Suprapubic skin (tissue), 4 donors: Measurements from ENCODE around the gene TREH. TPM values are rescaled to one million over a fixed set of nuclear protein-coding genes. Genes with fewer than 3 reads are reported as not detected.

ENCODE experiments used
- DNase-seq, 2 donors: peaks; one replicate each; pipeline ENCODE4 v3.0.0-alpha.2; 2019; ENCODE audit warnings: low spot score in 2 of 2
- H3K27ac ChIP-seq: fragments of 200-600 bp; sonication (generic); one replicate; pipeline ENCODE4 v1.5.1; 2019
- H3K27me3 ChIP-seq: fragments of 200-600 bp; sonication (generic); one replicate; pipeline ENCODE4 v1.5.1; 2019
- H3K36me3 ChIP-seq: fragments of 200-600 bp; sonication (generic); one replicate; pipeline ENCODE4 v1.5.1; 2019
- H3K4me1 ChIP-seq: fragments of 200-600 bp; sonication (generic); one replicate; pipeline ENCODE4 v1.5.1; 2019
- H3K4me3 ChIP-seq: fragments of 200-600 bp; sonication (generic); one replicate; pipeline ENCODE4 v1.5.1; 2019; ENCODE audit warnings: mild to moderate bottlenecking
- H3K9me3 ChIP-seq: fragments of 200-600 bp; sonication (generic); one replicate; pipeline ENCODE4 v1.5.1; 2019
- EP300 ChIP-seq: sonication (generic); formaldehyde crosslinking; IDR thresholded peaks from one replicate; pipeline ENCODE4 v1.6.1; 2017; ENCODE audit warnings: antibody characterized with exemption
- POLR2A ChIP-seq, 2 donors: fragments of 450-650 bp; IDR thresholded peaks; one replicate each; pipeline ENCODE4 v1.6.1; 2017; ENCODE audit warnings: antibody characterized with exemption in 2 of 2, mild to moderate bottlenecking in 2 of 2, moderate library complexity in 2 of 2
- POLR2AphosphoS5 ChIP-seq, 3 donors: sonication (generic); formaldehyde crosslinking; IDR thresholded peaks; one replicate each; pipeline ENCODE4 v1.6.1; 2017; ENCODE audit warnings: antibody characterized with exemption in 3 of 3
- WGBS: methylation state at CpG from one replicate; pipeline ENCODE4 v1.1.5; 2018; 5-methylcytosine and 5-hydroxymethylcytosine counted together
- total RNA-seq, 4 donors: library from RNA; depleted of rRNA; stranded (reverse); fragments of >200 nt; gene quantifications; one replicate each; pipeline ENCODE4 v1.1.0, GENCODE V29; 2016
- TF ChIP-seq, protein P1 (sequence below), 2 donors: fragments of 200-600 bp in 1 of 2; fragments of 450-650 bp in 1 of 2; sonication (generic) in 1 of 2; IDR thresholded peaks; one replicate each; pipeline ENCODE4 v1.5.1; 2016 to 2019; ENCODE audit warnings: antibody characterized with exemption in 2 of 2, mild to moderate bottlenecking in 1 of 2, moderate library complexity in 1 of 2

Gene TREH
- total RNA-seq, 4 donors from 2014 or later, result not detected

DNA sequence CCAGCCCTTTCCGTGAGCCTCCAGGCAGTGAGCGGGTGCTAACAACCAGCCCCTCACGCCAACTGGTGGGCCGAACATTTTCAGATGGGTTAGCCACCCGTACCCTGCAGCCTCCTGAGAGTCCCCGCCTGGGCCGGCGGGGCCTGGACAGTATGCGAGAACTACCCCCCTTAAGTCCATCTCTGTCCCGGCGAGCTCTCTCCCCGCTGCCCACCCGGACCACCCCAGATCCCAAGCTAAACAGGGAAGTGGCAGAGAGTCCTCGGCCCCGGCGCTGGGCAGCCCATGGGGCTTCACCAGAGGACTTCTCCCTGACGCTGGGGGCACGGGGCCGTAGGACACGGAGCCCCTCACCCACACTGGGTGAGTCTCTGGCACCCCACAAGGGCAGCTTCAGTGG, 51.4 kb downstream of the TREH start:
- Histone ChIP-seq H3K27ac (no peak overlapping the region), H3K4me3 (no peak overlapping the region), H3K9me3 (no peaks in the 10 kb centered on the region), H3K36me3 (peaks cover 49% of the 10 kb centered on the region), H3K27me3 (no peaks in the 10 kb centered on the region), H3K4me1 (peaks cover 63% of the 10 kb centered on the region)
- DNase-seq, result no peak
- TF ChIP-seq POLR2AphosphoS5 (IDR thresholded peaks at IDR 0.05) (no peak), POLR2A (IDR thresholded peaks at IDR 0.05) (no peak), EP300 (no peak)
- TF ChIP-seq, protein P1, sequence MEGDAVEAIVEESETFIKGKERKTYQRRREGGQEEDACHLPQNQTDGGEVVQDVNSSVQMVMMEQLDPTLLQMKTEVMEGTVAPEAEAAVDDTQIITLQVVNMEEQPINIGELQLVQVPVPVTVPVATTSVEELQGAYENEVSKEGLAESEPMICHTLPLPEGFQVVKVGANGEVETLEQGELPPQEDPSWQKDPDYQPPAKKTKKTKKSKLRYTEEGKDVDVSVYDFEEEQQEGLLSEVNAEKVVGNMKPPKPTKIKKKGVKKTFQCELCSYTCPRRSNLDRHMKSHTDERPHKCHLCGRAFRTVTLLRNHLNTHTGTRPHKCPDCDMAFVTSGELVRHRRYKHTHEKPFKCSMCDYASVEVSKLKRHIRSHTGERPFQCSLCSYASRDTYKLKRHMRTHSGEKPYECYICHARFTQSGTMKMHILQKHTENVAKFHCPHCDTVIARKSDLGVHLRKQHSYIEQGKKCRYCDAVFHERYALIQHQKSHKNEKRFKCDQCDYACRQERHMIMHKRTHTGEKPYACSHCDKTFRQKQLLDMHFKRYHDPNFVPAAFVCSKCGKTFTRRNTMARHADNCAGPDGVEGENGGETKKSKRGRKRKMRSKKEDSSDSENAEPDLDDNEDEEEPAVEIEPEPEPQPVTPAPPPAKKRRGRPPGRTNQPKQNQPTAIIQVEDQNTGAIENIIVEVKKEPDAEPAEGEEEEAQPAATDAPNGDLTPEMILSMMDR (IDR thresholded peaks at IDR 0.05), result no peak
- WGBS, result 85% methylated on average over 5 of the region's 20 CpGs

DNA sequence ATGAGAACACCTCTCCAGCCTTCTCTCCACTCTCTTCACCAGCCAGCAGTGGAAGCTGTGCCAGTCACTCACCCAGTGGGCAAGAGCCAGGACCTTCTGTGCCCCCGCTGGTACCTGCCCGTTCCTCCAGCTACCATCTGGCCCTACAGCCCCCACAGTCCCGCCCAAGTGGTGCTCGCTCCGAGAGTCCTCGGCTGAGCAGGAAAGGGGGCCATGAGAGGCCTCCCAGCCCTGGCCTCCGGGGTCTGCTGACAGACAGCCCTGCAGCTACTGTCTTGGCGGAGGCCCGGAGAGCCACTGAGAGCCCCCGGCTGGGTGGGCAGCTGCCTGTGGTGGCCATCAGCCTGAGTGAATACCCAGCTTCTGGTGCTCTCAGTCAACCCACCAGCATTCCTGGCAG, 51.9 kb downstream of the TREH start:
- H3K4me1 ChIP-seq, result peaks cover 66% of the 10 kb centered on the region

DNA sequence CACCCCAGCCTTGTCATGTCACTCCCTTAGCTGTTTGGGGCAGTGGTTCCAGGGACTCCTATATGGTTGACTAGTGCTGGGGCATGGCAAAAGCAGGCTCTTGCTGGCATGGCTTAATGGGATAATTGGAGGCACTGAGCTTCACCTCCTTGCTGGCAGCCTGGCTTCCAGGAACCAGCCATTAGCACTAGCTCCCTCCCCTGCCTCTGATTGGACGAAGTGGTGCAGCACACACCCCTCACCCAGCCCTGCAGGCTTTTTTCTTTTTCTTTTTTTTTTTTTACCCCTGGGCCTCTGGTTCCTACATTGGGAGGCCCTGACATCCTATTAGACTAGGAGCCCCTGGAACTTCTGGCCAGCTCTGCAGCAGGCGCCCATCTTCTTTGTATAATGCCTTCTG, 53.5 kb downstream of the TREH start:
- TF ChIP-seq POLR2A (IDR thresholded peaks at IDR 0.05) (no peak), EP300 (no peak), POLR2AphosphoS5 (IDR thresholded peaks at IDR 0.05) (no peak)
- TF ChIP-seq, protein P1 (IDR thresholded peaks at IDR 0.05), result no peak
- Histone ChIP-seq H3K27ac (no peak overlapping the region), H3K36me3 (peaks cover 35% of the 10 kb centered on the region), H3K27me3 (no peaks in the 10 kb centered on the region), H3K4me1 (peaks cover 71% of the 10 kb centered on the region), H3K4me3 (no peak overlapping the region), H3K9me3 (no peaks in the 10 kb centered on the region)
- no peak for DNase-seq
- 63% methylated on average over 2 of the region's 2 CpGs for WGBS

More for the DNA sequence above, 51.9 kb downstream of the TREH start:
- Histone ChIP-seq H3K27me3 (no peaks in the 10 kb centered on the region), H3K4me3 (no peak overlapping the region), H3K27ac (no peak overlapping the region), H3K36me3 (peaks cover 49% of the 10 kb centered on the region), H3K9me3 (no peaks in the 10 kb centered on the region)
- no peak for DNase-seq
- TF ChIP-seq POLR2AphosphoS5 (IDR thresholded peaks at IDR 0.05), result no peak
- no peak for TF ChIP-seq POLR2A (IDR thresholded peaks at IDR 0.05)
- TF ChIP-seq, protein P1 (IDR thresholded peaks at IDR 0.05), result no peak
- TF ChIP-seq EP300, result no peak
- 84% methylated on average over 6 of the region's 10 CpGs for WGBS

DNA sequence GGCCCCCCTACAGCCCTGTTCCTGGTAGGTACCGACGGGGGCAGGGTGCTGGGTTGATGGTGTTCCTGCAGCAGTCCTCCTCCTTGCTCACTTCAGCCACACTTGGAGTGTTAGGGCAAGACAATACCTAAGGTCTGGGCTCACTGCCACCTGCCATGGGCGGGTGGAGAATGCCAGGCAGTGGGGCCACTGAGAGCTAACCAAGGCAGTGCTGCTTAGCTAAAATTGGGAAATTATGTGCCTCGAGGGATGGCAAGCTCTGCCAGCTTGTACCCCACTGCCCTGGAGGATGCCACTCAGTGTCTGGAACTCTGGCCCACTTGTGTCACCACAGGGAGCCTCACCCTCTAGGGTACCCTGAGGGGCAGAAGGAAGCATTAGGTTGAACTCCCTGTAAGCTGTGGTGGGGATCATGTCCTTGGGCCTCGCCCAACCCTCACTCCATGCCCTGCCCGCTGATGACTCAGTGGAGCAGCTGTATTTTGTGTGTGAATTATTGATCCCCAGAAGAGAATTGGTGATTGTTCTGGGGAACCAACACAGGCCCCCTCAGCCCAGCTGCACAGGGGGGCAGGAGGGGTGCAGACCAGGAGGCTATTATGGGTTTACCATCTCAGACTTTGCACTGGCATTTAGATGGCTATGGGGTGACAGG, 54.3 kb downstream of the TREH start:
- Histone ChIP-seq H3K4me1 (peaks cover 75% of the 10 kb centered on the region), H3K27me3 (no peaks in the 10 kb centered on the region), H3K4me3 (no peak overlapping the region), H3K36me3 (peaks cover 35% of the 10 kb centered on the region), H3K27ac (no peak overlapping the region), H3K9me3 (no peaks in the 10 kb centered on the region)
- WGBS, result 67% methylated on average over 3 of the region's 6 CpGs
- no peak for DNase-seq
- TF ChIP-seq, protein P1 (IDR thresholded peaks at IDR 0.05), result no peak

DNA sequence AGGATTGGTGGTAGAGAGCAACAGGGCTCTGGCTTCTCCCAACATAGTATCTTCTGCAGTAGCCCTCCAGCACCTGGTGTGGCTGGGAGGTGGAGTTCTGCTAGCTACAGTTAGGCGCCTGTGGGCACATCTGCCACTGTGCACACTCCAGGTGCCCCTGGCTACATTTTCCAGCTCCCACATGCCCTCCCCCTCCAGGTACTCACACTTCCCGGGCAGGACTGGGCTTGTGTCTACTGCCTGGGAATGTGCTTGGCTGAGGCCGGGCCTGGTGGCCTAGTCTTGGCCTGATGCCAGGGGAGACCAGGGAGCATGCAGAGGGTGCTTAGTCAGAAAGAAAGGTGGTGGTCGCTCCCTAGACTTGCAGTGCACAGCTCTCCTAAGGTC, 56.2 kb downstream of the TREH start:
- H3K9me3 ChIP-seq, result no peaks in the 10 kb centered on the region
- no peaks in the 10 kb centered on the region for H3K27me3 ChIP-seq
- no peak for DNase-seq
- TF ChIP-seq POLR2A (IDR thresholded peaks at IDR 0.05) (no peak), POLR2AphosphoS5 (IDR thresholded peaks at IDR 0.05) (peak in 1 of 3 donors; percentile 57)
- peak overlapping the region; percentile 57 for H3K4me3 ChIP-seq
- H3K4me1 ChIP-seq, result peaks cover 77% of the 10 kb centered on the region
- peak overlapping the region; percentile 84 for H3K27ac ChIP-seq
- WGBS, result 29% methylated on average over 4 of the region's 4 CpGs
- H3K36me3 ChIP-seq, result peaks cover 27% of the 10 kb centered on the region
